GM12891 (cell line): ENCODE data around the gene OBP2A.

Source experiments
- POLR2A ChIP-seq: IDR thresholded peaks from 2 replicates; pipeline ENCODE4 v1.6.1; 2011; ENCODE audit warnings: low read depth, low read length, control low read depth
- POU2F2 ChIP-seq: IDR thresholded peaks from 2 replicates; pipeline ENCODE4 v1.6.1; 2011; ENCODE audit warnings: low read depth, mild to moderate bottlenecking, control low read depth, low read length, moderate library complexity

DNA sequence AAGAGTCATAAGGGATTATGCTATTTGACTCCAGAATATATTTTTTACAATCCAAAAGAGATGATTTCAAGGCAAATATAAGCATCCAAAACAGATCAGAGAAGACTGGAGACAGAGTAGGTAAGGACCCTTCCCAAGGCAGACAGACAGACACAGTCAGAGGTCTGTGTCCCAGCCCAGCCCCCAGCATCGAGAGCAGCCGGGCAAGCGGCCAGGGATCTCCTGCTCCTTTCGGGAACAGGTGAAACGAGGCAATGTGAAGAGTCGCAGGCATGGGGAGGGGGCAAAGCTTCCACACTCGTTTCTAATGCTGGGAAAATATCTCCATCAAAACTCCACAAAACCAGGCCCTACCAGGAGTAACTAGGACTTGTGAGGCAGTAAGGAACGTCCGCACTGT, 21.4 kb downstream of the OBP2A start:
- TF ChIP-seq POU2F2 (no peak), POLR2A (no peak)
